Parietal lobe (tissue), 1 donor: Measurements from ENCODE around the gene HACD2. TPM values are rescaled to one million over a fixed set of nuclear protein-coding genes. Genes with fewer than 3 reads are reported as not detected.

Experiments
- total RNA-seq: library from RNA; depleted of rRNA; stranded (reverse); fragments of >200 nt; gene quantifications from one replicate; pipeline ENCODE4 v1.2.3, GENCODE V29; 2014

Gene HACD2, protein sequence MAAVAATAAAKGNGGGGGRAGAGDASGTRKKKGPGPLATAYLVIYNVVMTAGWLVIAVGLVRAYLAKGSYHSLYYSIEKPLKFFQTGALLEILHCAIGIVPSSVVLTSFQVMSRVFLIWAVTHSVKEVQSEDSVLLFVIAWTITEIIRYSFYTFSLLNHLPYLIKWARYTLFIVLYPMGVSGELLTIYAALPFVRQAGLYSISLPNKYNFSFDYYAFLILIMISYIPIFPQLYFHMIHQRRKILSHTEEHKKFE
- total RNA-seq = 45.1 TPM

DNA sequence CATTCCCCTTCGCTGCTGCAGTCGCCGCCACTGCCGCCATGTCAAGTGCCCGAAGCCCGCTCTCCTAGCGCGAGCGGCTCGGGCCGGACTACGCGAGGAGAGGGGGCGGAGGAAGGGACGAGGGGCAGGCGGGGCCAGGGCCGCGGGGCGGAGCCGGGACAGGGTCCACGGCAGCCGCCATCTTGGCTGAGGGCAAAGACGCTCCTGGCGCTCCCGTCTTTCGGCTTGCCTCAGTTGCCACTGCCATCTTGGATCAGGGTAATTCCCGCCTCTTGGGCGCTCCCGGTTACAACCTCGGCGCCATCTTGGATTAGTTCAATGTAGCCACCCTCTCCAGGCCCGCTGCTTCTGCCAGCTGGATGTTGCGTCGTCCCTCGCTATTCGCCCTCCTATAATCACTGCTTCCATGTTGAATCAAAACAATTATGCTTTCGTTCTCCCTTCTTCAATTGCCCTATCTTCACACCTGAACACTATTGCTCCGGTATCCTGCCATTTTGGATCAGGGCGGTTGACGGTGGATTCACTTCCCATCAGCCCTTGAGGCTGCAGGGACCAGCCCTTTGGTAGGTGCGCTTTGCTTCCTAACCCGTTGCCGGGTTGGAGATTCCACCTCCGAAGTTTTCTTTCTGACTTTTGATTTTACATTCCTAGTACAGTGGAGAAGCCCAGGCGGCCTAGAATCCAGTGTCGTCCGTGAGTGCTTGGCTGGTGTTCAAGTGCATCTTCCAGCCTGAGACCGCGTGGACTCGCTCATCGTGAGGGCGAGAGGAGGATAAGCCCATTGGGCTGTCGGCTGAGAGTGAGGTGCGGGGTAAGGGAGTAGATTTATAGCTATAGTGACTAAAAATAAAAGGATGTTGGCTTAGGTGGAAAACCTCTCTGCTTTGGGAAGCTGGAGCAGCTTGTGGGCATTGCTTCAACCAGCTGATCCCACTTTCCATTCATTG lies at the start of gene HACD2:
HACD2 (minus strand) TSS at position 66 of the 950 bp plus-strand sequence; CDS start at position 40, 26 bp downstream.

DNA sequence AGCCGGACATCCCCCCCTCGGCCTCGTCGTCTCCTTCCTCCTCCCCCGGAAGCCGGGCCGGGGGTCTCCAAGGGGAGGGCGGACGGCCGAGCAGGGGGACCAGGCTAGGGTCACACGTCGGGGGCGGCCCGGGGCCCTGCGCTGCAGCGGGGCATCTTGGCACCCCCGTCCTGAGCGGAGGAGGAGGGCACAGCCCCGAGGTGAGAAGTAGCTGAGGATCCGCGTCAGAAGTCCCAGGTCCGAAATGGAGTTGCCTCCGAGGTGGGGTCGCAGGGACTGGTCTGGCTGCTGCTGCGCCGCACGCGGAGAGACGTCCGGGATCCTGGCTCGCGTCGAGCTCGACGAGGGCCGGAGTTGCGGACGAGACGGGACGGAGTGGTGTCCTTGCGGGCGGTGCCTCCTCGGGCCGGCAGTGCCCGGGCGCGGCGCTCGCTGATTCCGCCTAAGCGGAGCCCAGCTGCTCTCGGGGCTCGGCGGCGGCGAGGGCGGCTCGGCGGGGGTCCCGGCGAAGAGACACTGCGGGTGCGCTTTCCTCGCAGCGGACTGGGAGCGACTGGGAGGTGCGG lies 136.2 kb downstream of the HACD2 start, which contains the start of gene ADCY5:
ADCY5 (minus strand) TSS at position 555 of the 566 bp plus-strand sequence; CDS start at position 10, 545 bp downstream.

Other genes starting within 250 kb of the HACD2 start
- 39.8 TPM for gene ADCY5, start 136.0 kb downstream of the HACD2 start, total RNA-seq